HepG2 (cell line): ENCODE data around the gene MORF4L1. TPM values are rescaled to one million over a fixed set of nuclear protein-coding genes. Genes with fewer than 3 reads are reported as not detected.

ENCODE experiments used
- ATAC-seq: fragments of 200-7000 bp; cut with Tn5 transposase; 3 replicates; pipeline ENCODE4 v1.9.1; 2020; ENCODE audit warnings: mild to moderate bottlenecking, moderate library complexity
- BruUV-seq: library from RNA; stranded (reverse); fragments of 400-500 nt; replicated peaks from 2 replicates; lab custom pipeline; 2021; lab: Mats Ljungman, UMichigan
- CTCF ChIA-PET: fragments of 300-600 bp; formaldehyde crosslinking; extraction: SDS; loops from one replicate; lab custom pipeline; 2021; ENCODE audit warnings: low total read pairs, inconsistent platforms, low intra/inter-chr PET ratio; lab: Yijun Ruan, JAX
- POLR2A ChIA-PET: fragments of 350-600 bp; sonication (Branson Sonifier 250); formaldehyde crosslinking; loops from one replicate; lab custom pipeline; 2020; ENCODE audit warnings: antibody characterized with exemption, inconsistent platforms; lab: Yijun Ruan, JAX
- DNase-seq: peaks from one replicate; pipeline ENCODE4 v3.0.0-alpha.2; 2015; ENCODE audit warnings: low spot score
- FAIRE-seq: peaks from 3 replicates; lab custom pipeline; 2011; peaks lifted over from hg19 to GRCh38; lab: Jason Lieb, UNC
- H2AFZ ChIP-seq: one replicate; pipeline ENCODE4 v1.6.1; 2011; ENCODE audit warnings: low read length, inconsistent platforms
- H3K27ac ChIP-seq: fragments of 300-600 bp; 3 replicates; pipeline ENCODE4 v1.8.0; 2011; ENCODE audit warnings: mixed run types, mild to moderate bottlenecking, mixed read lengths, low read length, inconsistent platforms; ENCODE audit not compliant: insufficient read depth; ENCODE audit errors: extremely low read length
- H3K27me3 ChIP-seq, 2 experiments: fragments of 200-600 bp in 1 of 2; 2 replicates in 1 of 2; 3 replicates in 1 of 2; pipeline versions ENCODE4 v1.6.0 to v1.8.0; 2011; ENCODE audit warnings: low read length in 2 of 2, mild to moderate bottlenecking in 2 of 2, moderate library complexity in 2 of 2, inconsistent platforms in 1 of 2; ENCODE audit not compliant: insufficient read depth in 2 of 2, control insufficient read depth in 1 of 2
- H3K36me3 ChIP-seq, 2 experiments: fragments of 200-600 bp in 1 of 2; replicated peaks in 1 of 2; 2 replicates in 1 of 2; 3 replicates in 1 of 2; pipeline versions ENCODE4 v1.5.1 to v1.8.0; 2011; ENCODE audit warnings: low read length in 2 of 2, inconsistent platforms in 1 of 2; ENCODE audit not compliant: insufficient read depth in 2 of 2, control insufficient read depth in 1 of 2
- H3K4me1 ChIP-seq: 2 replicates; pipeline ENCODE4 v1.5.1; 2012; ENCODE audit warnings: low read length, inconsistent platforms; ENCODE audit not compliant: insufficient read depth
- H3K4me2 ChIP-seq: 2 replicates; pipeline ENCODE4 v1.6.0; 2011; ENCODE audit warnings: low read depth, low read length, inconsistent platforms
- H3K4me3 ChIP-seq, 3 experiments: fragments of 200-600 bp in 1 of 3; sonication (generic), shearing (Covaris generic) in 1 of 3; replicated peaks in 1 of 3; 2 replicates each; pipeline ENCODE4 v1.5.1; 2011 to 2016; ENCODE audit warnings: low read length in 3 of 3, inconsistent platforms in 2 of 3, low read depth in 2 of 3, mild to moderate bottlenecking in 2 of 3, control low read depth in 1 of 3, mixed read lengths in 1 of 3; ENCODE audit not compliant: insufficient read depth in 1 of 3
- H3K79me2 ChIP-seq: one replicate; pipeline ENCODE4 v1.6.1; 2011; ENCODE audit warnings: low read length, inconsistent platforms; ENCODE audit not compliant: insufficient read depth
- H3K9ac ChIP-seq: 2 replicates; pipeline ENCODE4 v1.6.0; 2011; ENCODE audit warnings: mild to moderate bottlenecking, low read depth, low read length, inconsistent platforms; ENCODE audit not compliant: insufficient read depth
- H3K9me3 ChIP-seq: 2 replicates; pipeline ENCODE4 v1.5.1; 2012; ENCODE audit warnings: mild to moderate bottlenecking, low read length
- H4K20me1 ChIP-seq: 2 replicates; pipeline ENCODE4 v1.6.0; 2011; ENCODE audit warnings: inconsistent platforms, mild to moderate bottlenecking, low read length, moderate library complexity; ENCODE audit not compliant: insufficient read depth
- ARNT2 ChIP-seq: sonication (generic); formaldehyde crosslinking; IDR thresholded peaks from 2 replicates; pipeline ENCODE4 v1.8.0; 2022; ENCODE audit warnings: mild to moderate bottlenecking, low read depth, missing genetic modification reagents, moderate library complexity
- BHLHE40 ChIP-seq: IDR thresholded peaks from 2 replicates; pipeline ENCODE4 v1.6.1; 2011; ENCODE audit warnings: low read length, improper control_type of control experiment
- DBP ChIP-seq: sonication (generic); formaldehyde crosslinking; IDR thresholded peaks from 2 replicates; pipeline ENCODE4 v1.4.0; 2020; ENCODE audit warnings: missing genetic modification reagents; ENCODE audit errors: not compliant biosample characterization
- HOXA5 ChIP-seq: sonication (generic); formaldehyde crosslinking; IDR thresholded peaks from 2 replicates; pipeline ENCODE4 v1.4.0; 2020; ENCODE audit warnings: missing genetic modification reagents
- MBD4 ChIP-seq: IDR thresholded peaks from 2 replicates; pipeline ENCODE4 v1.6.1; 2012; ENCODE audit warnings: low read length, inconsistent platforms, borderline replicate concordance
- ONECUT2 ChIP-seq: sonication (generic); formaldehyde crosslinking; IDR thresholded peaks from 2 replicates; pipeline ENCODE4 v1.4.0; 2020; ENCODE audit warnings: missing genetic modification reagents
- PCBP2 ChIP-seq: fragments of 200-400 bp; formaldehyde crosslinking; optimal IDR thresholded peaks from 2 replicates; pipeline ENCODE3; 2018; ENCODE audit warnings: low read length, low read depth; ENCODE audit not compliant: poor library complexity, severe bottlenecking
- POGZ ChIP-seq: sonication (generic); formaldehyde crosslinking; IDR thresholded peaks from 2 replicates; pipeline ENCODE4 v1.4.0; 2020; ENCODE audit warnings: mild to moderate bottlenecking, missing genetic modification reagents
- SRF ChIP-seq: IDR thresholded peaks from 2 replicates; pipeline ENCODE4 v1.6.1; 2011; ENCODE audit warnings: mild to moderate bottlenecking, low read depth, low read length, moderate library complexity
- ZBTB37 ChIP-seq: sonication (generic); formaldehyde crosslinking; IDR thresholded peaks from 2 replicates; pipeline ENCODE4 v1.4.0; 2020; ENCODE audit warnings: mild to moderate bottlenecking, missing genetic modification reagents
- ZNF235 ChIP-seq: sonication (generic); formaldehyde crosslinking; IDR thresholded peaks from 2 replicates; pipeline ENCODE4 v1.8.1; 2023; ENCODE audit warnings: mild to moderate bottlenecking, missing genetic modification reagents, borderline replicate concordance
- ZNF296 ChIP-seq: sonication (generic); formaldehyde crosslinking; conservative IDR thresholded peaks from 2 replicates; pipeline ENCODE4 v1.5.0; 2020; ENCODE audit warnings: mild to moderate bottlenecking, missing genetic modification reagents
- ZNF414 ChIP-seq: sonication (generic); formaldehyde crosslinking; IDR thresholded peaks from 2 replicates; pipeline ENCODE4 v1.5.0; 2020; ENCODE audit warnings: missing genetic modification reagents
- ZNF784 ChIP-seq: sonication (generic); formaldehyde crosslinking; IDR thresholded peaks from 2 replicates; pipeline ENCODE4 v1.5.1; 2020; ENCODE audit warnings: missing genetic modification reagents, mild to moderate bottlenecking, borderline replicate concordance
- ZNF788 ChIP-seq: sonication (generic); formaldehyde crosslinking; IDR thresholded peaks from 2 replicates; pipeline ENCODE4 v1.5.0; 2020; ENCODE audit warnings: mild to moderate bottlenecking, missing genetic modification reagents, borderline replicate concordance
- ZZZ3 ChIP-seq: sonication (generic); formaldehyde crosslinking; IDR thresholded peaks from 2 replicates; pipeline ENCODE4 v1.4.0; 2020; ENCODE audit warnings: missing genetic modification reagents, mild to moderate bottlenecking, borderline replicate concordance
- WGBS: methylation state at CpG from one replicate; pipeline ENCODE4 v1.1.6; 2017; ENCODE audit warnings: low lambda C conversion rate; 5-methylcytosine and 5-hydroxymethylcytosine counted together
- in situ Hi-C: cut with HindIII; loops from 2 replicates; pipeline ENCODE4 v1.10.0; 2017; ENCODE audit warnings: low pct_unique_long_range_greater_than_20kb; ENCODE audit not compliant: extremely low pct_ligation_motif_present
- intact Hi-C: fragments of 100-400 bp; cut with micrococcal nuclease; formaldehyde crosslinking; loops from one replicate; pipeline ENCODE4 v1.10.0; 2022; ENCODE audit not compliant: unreplicated experiment
- polyA plus RNA-seq, 8 experiments: library from polyadenylated mRNA; depleted of rRNA in 3 of 8; stranded (reverse) in 7 of 8; unstranded in 1 of 8; fragments of >200 nt; fragmentation: Illumina TruSeq in 4 of 8; extraction: Trizol in 4 of 8; gene quantifications; 2 replicates each; pipeline versions ENCODE4 v1.2.1 to v1.2.3, GENCODE V29; 2011 to 2016; ENCODE audit warnings: low read depth in 4 of 8, missing spikeins in 1 of 8, mixed read lengths in 1 of 8; ENCODE audit not compliant: insufficient read depth in 1 of 8
- total RNA-seq, 5 experiments: library from RNA; depleted of rRNA; stranded (reverse); fragments of >200 nt; fragmentation: Illumina TruSeq; extraction: Trizol; gene quantifications; 2 replicates each; pipeline ENCODE4 v1.2.3, GENCODE V29; 2016; ENCODE audit warnings: low read depth in 1 of 5

MORF4L1 gene
- total and polyA plus RNA-seq, 2 of the 13 experiments (the other 11 are each of a cell fraction or from before 2014, with no cell fraction given): 218 to 219 TPM

- TF ChIP-seq ZBTB37 (CRISPR knock-in tag) (no peak), HOXA5 (CRISPR knock-in tag) (no peak; the same call in 1 of the 2 replicates), PCBP2 (no peak), ZNF788 (CRISPR knock-in tag) (peak; percentile 18; the same call in 1 of the 2 replicates), ZNF296 (CRISPR knock-in tag) (no peak; the same call in 1 of the 2 replicates), POGZ (CRISPR knock-in tag) (peak; percentile 56), ARNT2 (CRISPR knock-in tag) (0 out of 2 replicates have a peak, but pooled peaks have one; percentile 8)
These were observed 492 bp downstream of the MORF4L1 start (continued) for GRCh38 chr15:78872972-78873792.

- Histone ChIP-seq H3K27ac (peak overlapping the region; percentile 100), H3K4me2 (peak overlapping the region; percentile 87), H3K36me3 (no peaks in the 10 kb centered on the region), H3K9me3 (no peaks in the 10 kb centered on the region), H3K4me1 (peaks cover 65% of the 10 kb centered on the region), H4K20me1 (peaks cover 56% of the 10 kb centered on the region), H3K27me3 (peaks cover 0 to 5% of the 10 kb centered on the region in 2 experiments; a peak in 2 of 5 replicates), H2AFZ (no peak overlapping the region), H3K79me2 (peaks cover 66% of the 10 kb centered on the region), H3K9ac (peak overlapping the region; percentile 100), H3K4me3 (peak overlapping the region; percentile 97 to 100 (median 100))
- CTCF ChIA-PET: interaction anchor here (0.8 kb wide), 1 partner anchor 32 kb away, joined by 3 read pairs; no protein-coding TSS in a partner anchor
- no peak for DNase-seq
- WGBS: 1% methylated on average over 38 of the region's 38 CpGs
- ATAC-seq: no peak
- FAIRE-seq: peak; percentile 58
- in situ Hi-C loops (no loop called here), intact Hi-C loops (no loop called here)
- BruUV-seq: TSS peak; percentile 55
- POLR2A ChIA-PET: interaction anchor here (0.9 to 3.1 kb wide), 6 partner anchors 14 to 120 kb away, joined by 3 to 10 read pairs (median 3); no protein-coding TSS in a partner anchor
- no peak for TF ChIP-seq ZNF414 (CRISPR knock-in tag)
- TF ChIP-seq SRF: no peak
- 0 out of 2 replicates have a peak, but pooled peaks have one; percentile 9 for TF ChIP-seq ZNF784 (CRISPR knock-in tag)
- no peak for TF ChIP-seq BHLHE40
- TF ChIP-seq ZZZ3 (CRISPR knock-in tag): no peak
- no peak for TF ChIP-seq ZNF235
- no peak for TF ChIP-seq DBP (CRISPR knock-in tag)
- no peak; the same call in 1 of the 2 replicates for TF ChIP-seq MBD4
- no peak for TF ChIP-seq ONECUT2 (CRISPR knock-in tag)
These were observed 1.4 kb downstream of the MORF4L1 start for GRCh38 chr15:78873793-78874765.
